Measurements from ENCODE around the gene IL36A.

DNA sequence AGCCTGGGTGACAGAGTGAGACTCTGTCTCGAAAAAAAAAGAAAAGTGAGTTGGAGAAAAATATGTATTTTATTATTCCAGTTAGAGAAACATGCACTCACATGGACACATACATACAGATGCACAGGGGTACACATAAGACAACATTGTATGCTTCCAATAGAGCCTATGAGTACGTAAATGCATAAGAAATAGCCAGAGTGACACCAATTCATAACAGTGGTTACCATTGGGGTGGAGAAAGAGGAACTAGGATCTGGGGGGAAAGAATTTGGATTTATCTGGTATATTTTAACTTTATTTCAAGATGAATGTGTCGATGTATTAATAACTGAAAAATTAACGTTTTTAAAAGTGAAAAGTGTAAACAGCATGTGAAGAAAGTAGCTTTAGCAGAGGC is 16.1 kb downstream of the IL36A start:
- no peak for TF ChIP-seq EP300 (IDR thresholded peaks at IDR 0.05)
- TF ChIP-seq, protein P1, sequence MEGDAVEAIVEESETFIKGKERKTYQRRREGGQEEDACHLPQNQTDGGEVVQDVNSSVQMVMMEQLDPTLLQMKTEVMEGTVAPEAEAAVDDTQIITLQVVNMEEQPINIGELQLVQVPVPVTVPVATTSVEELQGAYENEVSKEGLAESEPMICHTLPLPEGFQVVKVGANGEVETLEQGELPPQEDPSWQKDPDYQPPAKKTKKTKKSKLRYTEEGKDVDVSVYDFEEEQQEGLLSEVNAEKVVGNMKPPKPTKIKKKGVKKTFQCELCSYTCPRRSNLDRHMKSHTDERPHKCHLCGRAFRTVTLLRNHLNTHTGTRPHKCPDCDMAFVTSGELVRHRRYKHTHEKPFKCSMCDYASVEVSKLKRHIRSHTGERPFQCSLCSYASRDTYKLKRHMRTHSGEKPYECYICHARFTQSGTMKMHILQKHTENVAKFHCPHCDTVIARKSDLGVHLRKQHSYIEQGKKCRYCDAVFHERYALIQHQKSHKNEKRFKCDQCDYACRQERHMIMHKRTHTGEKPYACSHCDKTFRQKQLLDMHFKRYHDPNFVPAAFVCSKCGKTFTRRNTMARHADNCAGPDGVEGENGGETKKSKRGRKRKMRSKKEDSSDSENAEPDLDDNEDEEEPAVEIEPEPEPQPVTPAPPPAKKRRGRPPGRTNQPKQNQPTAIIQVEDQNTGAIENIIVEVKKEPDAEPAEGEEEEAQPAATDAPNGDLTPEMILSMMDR (IDR thresholded peaks at IDR 0.05) = no peak
- no peak for TF ChIP-seq POLR2A (IDR thresholded peaks at IDR 0.05)
- no peak for TF ChIP-seq POLR2AphosphoS5 (IDR thresholded peaks at IDR 0.05)

Measured in sigmoid colon (tissue), 4 donors.